Stimulated activated CD4-positive, alpha-beta T cell treated with anti-CD3 and anti-CD28 coated beads, Interleukin-1b, Interleukin-23, amount 100 ng/mL, for 1 hour (primary cell): Measurements from ENCODE around the gene MCHR2.

Experiments used
- DNase-seq, 2 donors: peaks; one replicate each; pipeline ENCODE4 v3.0.0-alpha.2; 2020; ENCODE audit warnings: low read depth in 2 of 2

Gene MCHR2

DNA sequence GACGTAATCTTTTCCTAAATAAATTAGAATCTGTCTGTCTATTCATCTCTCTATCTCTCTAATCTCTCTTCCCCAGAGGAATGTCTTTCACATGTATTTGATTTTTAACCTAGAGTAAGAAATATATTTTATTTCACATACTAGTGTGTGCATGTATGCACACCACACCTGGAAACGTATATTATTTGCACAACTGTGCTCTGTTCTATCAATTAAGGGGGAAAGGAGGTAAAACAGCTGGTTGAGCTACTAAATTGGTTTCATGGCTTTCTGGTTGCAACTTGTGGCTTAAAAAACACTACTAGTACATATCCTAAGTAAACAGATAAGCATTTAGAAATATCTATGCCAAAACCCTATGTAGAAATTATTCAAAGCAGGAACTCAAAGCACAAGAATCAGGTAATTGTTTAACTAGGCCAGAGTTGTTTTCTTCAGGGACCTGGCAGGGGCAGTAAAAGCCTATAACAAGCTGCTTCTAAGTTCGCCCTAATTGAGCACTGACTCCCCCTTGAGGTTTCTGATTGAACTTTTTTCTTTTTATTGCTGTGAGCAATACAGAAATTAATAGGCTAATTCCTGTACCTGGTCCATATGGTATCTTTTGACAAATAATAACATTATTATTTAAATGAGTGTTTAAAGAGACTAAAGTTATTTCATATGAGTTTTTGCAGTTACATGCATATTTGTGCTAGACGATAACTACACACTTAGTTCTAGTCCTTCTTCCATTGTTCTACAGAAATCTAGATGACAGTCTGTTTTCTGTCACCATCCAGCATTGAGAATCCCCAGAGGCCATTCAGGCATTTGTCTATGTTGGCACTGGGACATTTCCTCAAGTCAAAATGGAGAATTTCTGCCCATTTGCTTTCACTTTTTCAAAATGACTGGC is 88.6 kb downstream of the MCHR2 start:
- DNase-seq: no peak

DNA sequence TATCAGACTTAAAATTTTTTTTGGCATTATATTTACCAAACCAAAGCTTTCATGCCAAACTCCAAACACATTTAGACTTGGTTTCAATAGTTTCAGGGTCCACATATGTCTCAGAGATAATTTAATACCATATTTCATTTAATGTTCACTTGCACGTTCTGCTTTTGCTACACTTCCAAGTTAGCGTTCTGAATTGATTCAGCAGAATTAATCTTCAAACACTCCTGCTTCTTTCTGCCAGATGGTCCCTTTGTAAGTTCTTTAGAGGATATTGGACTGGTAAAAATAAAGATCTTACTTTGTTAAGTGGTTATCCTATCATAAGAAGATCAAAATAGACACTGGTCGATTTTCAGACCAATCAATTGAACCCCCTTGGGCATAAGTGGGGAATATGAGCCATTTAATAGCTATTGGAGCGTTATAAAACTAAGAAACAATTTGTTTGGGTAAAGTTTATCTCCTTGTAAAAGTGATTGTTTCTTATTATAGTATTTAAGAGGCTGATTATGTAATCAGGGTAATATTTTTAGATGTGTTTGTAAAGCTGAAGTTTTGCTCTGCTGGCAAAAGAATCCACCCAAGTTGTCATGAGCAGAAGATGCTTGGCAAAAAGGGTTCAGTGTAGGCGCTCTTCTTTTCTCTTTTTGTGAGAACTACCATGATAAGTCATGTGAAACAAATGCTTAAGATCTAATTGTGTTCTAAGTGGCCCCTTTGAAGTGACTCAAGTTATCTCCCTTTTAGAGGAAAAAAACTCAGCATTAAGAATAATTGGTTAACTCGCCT is 92.2 kb downstream of the MCHR2 start:
- no peak for DNase-seq

DNA sequence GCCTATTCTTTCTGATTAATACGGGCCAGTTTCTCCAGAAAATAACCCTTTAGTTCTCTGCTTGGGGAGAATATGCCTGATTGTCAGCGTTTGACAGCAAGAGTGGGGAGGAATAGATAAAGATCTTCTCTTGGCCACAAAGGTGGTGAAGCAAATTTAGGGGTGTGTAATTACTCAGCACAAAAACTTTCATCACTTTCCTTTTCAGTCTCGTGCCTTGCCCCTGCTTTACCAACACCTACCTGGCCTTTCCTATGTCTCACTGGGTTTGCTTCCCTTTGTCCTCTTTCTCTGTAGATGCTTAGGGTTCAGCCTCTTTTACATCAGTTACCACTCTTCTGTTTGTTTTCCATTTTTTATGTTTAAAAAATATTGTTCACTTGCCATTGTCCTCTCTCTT is 99.2 kb downstream of the MCHR2 start:
- DNase-seq: no peak

DNA sequence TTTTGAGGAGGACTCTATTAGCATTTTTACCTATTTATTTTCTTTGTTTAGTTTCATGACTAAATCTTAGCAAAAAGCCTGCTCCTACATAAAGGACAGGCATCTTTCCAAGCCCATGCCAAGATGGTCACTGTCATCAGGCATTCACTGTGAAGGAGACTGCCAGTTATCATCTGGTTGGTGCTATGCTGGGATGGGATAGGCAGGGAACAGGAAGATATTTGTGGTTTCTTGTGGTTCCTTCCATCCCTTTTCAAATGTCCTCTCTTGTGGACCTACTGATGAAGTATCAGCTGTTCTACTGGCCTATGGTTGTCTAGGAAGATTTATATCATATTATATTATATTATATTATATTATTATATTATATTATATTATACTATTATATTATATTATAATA is 107.0 kb downstream of the MCHR2 start:
- DNase-seq: no peak

DNA sequence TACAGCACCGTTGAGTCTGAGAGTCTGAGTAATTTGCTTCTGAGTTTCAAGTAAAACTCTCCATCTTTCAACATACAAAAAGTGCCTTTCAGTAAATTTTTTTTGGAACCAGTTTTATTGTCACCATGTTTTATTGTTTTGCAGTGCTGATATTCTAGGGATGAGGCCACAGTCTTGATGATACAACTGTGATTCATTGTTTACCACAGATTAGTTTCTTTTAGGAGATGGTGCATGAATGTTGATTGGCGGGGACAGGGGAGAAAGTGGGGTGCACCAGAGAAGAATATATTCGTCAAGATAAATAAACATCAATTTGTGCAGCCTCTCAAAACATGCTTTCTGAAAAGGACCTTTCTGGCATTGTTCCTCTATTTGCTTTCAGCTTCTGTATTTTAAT is 109.0 kb downstream of the MCHR2 start:
- DNase-seq: no peak

DNA sequence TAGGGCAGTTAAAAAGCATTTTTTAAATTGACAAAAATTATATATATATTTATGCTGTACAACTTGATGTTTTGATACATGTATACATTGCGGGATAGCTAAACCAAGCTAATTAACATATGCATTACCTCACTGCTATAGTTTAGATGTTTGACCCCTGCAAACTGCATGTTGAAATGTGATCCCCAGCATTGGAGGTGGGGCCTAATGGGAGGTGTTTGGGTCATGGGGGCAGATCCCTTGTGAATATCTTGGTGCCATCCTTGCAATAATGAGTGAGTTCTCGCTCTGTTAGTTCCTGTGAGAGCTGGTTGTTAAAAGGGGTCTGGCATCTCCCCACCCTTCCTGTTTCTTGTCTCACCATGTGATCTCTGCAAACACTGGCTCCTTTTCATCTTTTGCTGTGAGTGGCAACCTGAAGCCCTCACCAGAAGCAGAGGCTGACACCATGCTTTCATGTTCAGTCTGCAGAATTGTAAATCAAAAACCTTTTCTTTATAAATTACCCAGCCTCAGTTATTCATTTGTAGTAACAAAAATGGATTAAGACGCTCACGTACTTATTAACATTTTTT is 111.8 kb downstream of the MCHR2 start:
- DNase-seq: no peak

DNA sequence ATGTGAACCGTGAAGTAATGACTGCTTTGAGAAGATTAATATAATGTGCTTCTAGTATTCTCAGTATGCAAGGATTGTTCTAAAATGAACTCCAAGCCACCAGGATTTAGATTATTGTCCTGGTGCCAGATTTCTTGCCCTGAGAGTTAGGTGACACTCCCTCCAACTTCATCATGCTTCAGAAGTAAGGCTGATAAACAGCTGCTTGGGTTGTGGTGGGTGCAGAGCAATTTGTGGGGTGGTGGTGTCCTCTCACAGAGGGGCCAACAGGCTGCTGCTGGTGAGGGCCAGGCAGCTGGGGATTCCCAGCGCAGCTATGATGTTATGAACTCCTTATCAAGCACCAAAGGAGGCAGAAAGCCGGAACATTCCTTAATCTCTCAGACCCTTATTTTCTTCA is 114.6 kb downstream of the MCHR2 start:
- DNase-seq: no peak

DNA sequence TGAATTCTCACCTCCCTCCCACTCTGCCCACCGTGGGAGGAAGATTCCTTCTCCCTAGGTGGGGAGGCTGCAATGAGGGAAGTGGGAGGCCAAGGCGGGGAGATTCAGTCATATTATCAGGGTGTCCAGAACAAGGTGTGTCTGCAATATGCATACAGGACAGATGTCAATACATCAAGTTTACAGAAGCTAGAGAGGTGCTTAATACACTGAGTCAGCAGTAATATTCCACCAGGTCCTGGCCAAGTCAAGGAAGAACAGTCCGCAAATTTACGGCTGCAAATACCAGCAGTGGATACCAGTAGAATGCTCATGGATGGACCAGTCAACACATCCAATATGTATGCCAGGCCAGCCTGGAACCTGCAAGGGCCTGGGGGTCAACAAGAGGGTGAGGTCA is 119.0 kb downstream of the MCHR2 start:
- DNase-seq: no peak

DNA sequence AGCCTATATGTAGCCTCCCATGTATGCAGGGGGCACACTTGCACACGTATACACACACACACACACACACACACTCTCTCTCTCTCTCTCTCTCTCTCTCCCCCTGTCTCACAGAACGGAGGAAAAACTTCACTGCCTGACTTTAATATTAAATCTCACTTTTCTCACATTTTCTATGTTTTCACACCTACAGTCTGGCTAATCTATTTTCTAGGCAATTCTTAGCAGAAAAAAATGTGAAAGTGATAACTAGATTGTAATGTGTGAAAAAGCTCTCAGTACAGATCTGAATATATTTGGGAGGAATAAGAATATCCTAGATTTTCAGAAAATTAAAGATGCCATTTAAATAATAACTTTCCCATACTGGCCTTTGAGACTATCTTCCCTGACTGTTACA is 120.9 kb downstream of the MCHR2 start:
- DNase-seq: no peak

DNA sequence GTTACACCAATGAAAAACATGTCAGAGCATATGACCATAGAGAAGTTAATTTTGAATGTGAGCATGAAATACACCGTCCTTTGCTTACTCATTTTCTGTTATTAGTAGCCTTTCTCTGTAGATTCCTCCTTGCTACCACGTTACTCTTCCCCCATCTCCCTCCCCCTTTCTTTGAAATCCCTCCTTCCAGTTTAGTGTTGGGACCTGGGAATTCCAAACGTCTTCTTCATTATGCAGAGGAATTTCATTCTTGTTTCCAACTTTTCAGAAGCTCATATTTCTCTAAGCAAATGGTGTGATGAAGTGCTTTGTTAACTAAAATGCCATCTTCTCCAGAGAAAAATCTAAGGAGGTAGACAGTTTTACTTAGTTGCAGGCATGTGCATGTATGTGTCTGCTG is 122.4 kb downstream of the MCHR2 start:
- no peak for DNase-seq
